HG02943 (cell line): ENCODE results near the gene SMARCE1.
"Not testable (repeated sequence)": the region's sequence is repeated elsewhere in the genome, so short reads cannot be mapped to it uniquely, and the experiment has no call there.

Source experiments
- ATAC-seq: cut with Tn5 transposase; IDR thresholded peaks from one replicate; pipeline ENCODE4 v1.9.1; 2021; ENCODE audit warnings: mild to moderate bottlenecking, low read depth, moderate library complexity; ENCODE audit not compliant: unreplicated experiment

The SMARCE1 gene

GRCh38 chr17:40590742-40591141 lies 56.9 kb downstream of the SMARCE1 start:
- no peak for ATAC-seq

- ATAC-seq, result no peak
These were observed 59.1 kb downstream of the SMARCE1 start for GRCh38 chr17:40588552-40588951.

- ATAC-seq, result not testable (repeated sequence)
These were observed 61.4 kb downstream of the SMARCE1 start for GRCh38 chr17:40586264-40586663.

DNA sequence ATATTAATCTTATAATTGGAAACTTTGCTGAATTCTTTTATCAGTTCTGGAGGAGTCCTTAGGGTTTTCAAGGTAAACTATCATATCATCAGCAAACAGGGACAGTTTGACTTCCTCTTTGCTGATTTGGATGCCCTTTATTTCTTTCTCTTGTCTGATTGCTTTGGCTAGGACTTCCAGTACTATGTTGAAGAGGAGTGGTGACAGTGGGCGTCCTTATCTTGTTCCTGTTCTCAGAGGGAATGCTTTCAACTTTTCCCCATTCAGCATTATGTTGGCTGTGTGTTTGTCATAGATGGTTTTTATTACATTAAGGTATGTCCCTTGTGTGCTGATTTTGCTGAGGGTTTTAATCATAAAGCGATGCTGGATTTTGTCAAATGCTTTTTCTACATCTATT lies 62.7 kb downstream of the SMARCE1 start:
- not testable (repeated sequence) for ATAC-seq

DNA sequence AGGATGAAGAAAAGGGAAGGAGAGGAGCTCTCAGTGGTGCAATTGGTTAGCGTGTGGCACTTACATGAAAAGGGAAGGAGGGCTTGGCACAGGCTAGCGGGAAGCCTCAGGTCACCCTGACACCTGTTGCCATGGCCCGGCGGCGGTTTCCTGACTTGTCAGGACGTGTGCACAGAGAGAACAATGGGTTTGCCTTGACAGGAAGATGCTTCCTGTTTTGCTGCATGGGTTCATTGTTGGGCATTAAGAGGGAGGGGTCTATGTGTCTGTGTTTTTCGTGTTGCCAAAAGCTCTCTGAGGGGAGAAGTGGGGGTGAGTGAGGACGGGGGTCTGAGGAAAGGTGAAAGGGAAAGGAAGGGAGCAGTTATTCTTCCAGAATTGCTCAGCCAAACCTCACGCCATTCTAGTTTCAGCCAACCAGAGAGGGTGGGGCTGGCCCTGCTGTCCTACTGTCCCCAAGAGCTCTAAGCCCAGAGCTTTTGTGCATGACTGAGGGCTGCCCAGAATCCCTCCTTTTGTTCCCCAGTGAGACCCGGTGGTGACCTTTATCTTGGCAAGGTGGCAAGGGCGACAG lies 65.2 kb downstream of the SMARCE1 start:
- peak; percentile 81 for ATAC-seq

GRCh38 chr17:40580140-40580539 lies 67.5 kb downstream of the SMARCE1 start:
- ATAC-seq, result no peak

DNA sequence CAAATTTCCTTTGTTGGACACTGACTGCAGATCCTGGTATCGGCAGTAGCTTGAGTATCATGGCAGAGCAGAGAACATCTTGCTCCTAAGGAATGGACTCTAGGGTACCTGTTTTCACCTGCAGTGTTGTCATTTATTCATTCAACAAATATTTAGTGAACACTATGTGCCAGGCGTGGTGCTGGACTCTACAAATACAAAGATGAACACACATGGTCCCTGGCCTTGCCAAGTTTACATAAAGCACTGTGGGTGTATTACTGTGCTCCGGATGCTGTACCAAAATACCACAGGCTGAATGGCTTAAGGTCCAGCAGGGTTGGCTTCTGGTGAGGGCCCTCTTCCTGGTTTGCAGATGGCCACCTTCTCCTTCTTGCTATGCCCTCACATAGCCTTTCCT lies 68.1 kb downstream of the SMARCE1 start:
- no peak for ATAC-seq

GRCh38 chr17:40577611-40578065 lies 70.0 kb downstream of the SMARCE1 start:
- ATAC-seq, result no peak

DNA sequence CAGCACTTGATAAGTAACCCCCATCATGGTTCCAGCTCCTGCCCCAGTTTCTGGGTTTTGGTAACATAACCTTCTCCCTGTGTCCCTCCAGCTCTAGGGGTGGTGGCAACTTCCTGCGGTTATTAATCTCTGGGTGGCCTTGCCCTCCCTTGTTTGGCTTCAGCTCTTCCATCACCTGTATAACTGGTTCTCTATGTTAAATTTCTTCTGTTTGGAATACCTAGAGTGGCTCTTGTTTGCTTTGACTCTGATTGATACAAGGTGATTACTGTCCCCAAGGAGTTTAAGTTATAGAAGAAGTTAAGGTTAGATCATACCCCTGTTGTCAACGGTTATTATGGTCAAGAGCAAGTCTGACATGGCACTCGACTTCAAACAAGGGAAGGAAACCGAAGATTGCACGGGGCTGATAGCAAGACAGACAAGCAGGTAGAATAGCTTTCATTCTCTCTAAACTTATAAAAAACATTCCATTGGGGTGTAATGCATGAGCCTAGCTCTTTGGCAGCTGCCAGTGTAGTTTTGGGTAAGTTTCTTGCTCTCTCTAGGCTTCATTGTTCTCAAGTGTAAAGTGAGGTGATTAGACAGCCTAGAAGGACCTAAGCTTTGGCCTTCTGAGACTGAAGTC lies 71.4 kb downstream of the SMARCE1 start:
- no peak for ATAC-seq
